Brain microvascular endothelial cell (primary cell): ENCODE measurements around the gene PDE4D.

ENCODE experiments used
- DNase-seq: peaks from one replicate; pipeline ENCODE4 v3.0.0-alpha.2; 2020
- H3K27ac ChIP-seq: fragments of 250-450 bp; sonication (Bioruptor Pico); 2 replicates; pipeline ENCODE4 v1.5.1; 2020; ENCODE audit warnings: mild to moderate bottlenecking, moderate library complexity
- H3K27me3 ChIP-seq: fragments of 250-450 bp; sonication (Bioruptor Pico); replicated peaks from 2 replicates; pipeline ENCODE4 v1.5.1; 2020; ENCODE audit warnings: mild to moderate bottlenecking
- H3K36me3 ChIP-seq: fragments of 250-450 bp; sonication (Bioruptor Pico); replicated peaks from 2 replicates; pipeline ENCODE4 v1.5.1; 2020; ENCODE audit warnings: mild to moderate bottlenecking
- H3K4me3 ChIP-seq: 2 replicates; pipeline ENCODE4 v1.5.1; 2011; ENCODE audit warnings: low read depth, mild to moderate bottlenecking, control low read depth, low read length, moderate library complexity
- CTCF ChIP-seq: IDR thresholded peaks from 2 replicates; pipeline ENCODE4 v1.5.1; 2011; ENCODE audit warnings: low read depth, mild to moderate bottlenecking, moderate library complexity, low read length, control low read depth, inconsistent platforms; ENCODE audit errors: missing control alignments
- in situ Hi-C: cut with HindIII; loops from 2 replicates; pipeline ENCODE4 v1.10.0; 2017; ENCODE audit warnings: low sequenced_read_pairs, low pct_ligation_motif_present

Gene PDE4D

GRCh38 chr5:59086024-59086423 is 807.5 kb downstream of the PDE4D start:
- no peak for TF ChIP-seq CTCF
- no peak overlapping the region for H3K4me3 ChIP-seq
- H3K27ac ChIP-seq: no peak overlapping the region
- no peaks in the 10 kb centered on the region for H3K27me3 ChIP-seq
- H3K36me3 ChIP-seq: no peaks in the 10 kb centered on the region
- in situ Hi-C loops: no loop called here
- no peak for DNase-seq

GRCh38 chr5:59081693-59082092 is 811.8 kb downstream of the PDE4D start:
- H3K27me3 ChIP-seq: no peaks in the 10 kb centered on the region
- no peak overlapping the region for H3K4me3 ChIP-seq
- in situ Hi-C loops: no loop called here
- TF ChIP-seq CTCF: no peak
- no peak for DNase-seq
- no peaks in the 10 kb centered on the region for H3K36me3 ChIP-seq
- no peak overlapping the region for H3K27ac ChIP-seq

- H3K36me3 ChIP-seq: no peaks in the 10 kb centered on the region
- H3K27ac ChIP-seq: peak overlapping the region; percentile 90
- in situ Hi-C loops: no loop called here
- no peak overlapping the region for H3K4me3 ChIP-seq
- peak; percentile 97 for DNase-seq
- TF ChIP-seq CTCF: no peak
- no peaks in the 10 kb centered on the region for H3K27me3 ChIP-seq
These were observed 813.6 kb downstream of the PDE4D start for GRCh38 chr5:59079622-59080620.

- in situ Hi-C loops: no loop called here
- Histone ChIP-seq H3K36me3 (no peaks in the 10 kb centered on the region), H3K4me3 (no peak overlapping the region), H3K27ac (no peak overlapping the region), H3K27me3 (no peaks in the 10 kb centered on the region)
- no peak for TF ChIP-seq CTCF
- DNase-seq: no peak
These were observed 821.6 kb downstream of the PDE4D start for GRCh38 chr5:59071755-59072549.

GRCh38 chr5:59069438-59070079 is 824.0 kb downstream of the PDE4D start:
- in situ Hi-C loops: no loop called here
- TF ChIP-seq CTCF: no peak
- peak overlapping the region; percentile 56 for H3K27ac ChIP-seq
- no peaks in the 10 kb centered on the region for H3K27me3 ChIP-seq
- H3K36me3 ChIP-seq: no peaks in the 10 kb centered on the region
- no peak overlapping the region for H3K4me3 ChIP-seq
- DNase-seq: peak; percentile 92
